EH (cell line): ENCODE measurements around the gene GBA3.

Experiments used
- DNase-seq: peaks from one replicate; pipeline ENCODE4 v3.0.0-alpha.2; 2015; ENCODE audit warnings: low read depth

GBA3 gene

GRCh38 chr4:22695917-22696316 lies 3.2 kb downstream of the GBA3 start:
- DNase-seq, result no peak

- DNase-seq, result no peak
Observed at GRCh38 chr4:22703912-22704311, 11.2 kb downstream of the GBA3 start.

- DNase-seq, result no peak
Observed at GRCh38 chr4:22707390-22707789, 14.7 kb downstream of the GBA3 start.

GRCh38 chr4:22708961-22709360 lies 16.2 kb downstream of the GBA3 start:
- DNase-seq, result no peak

GRCh38 chr4:22712105-22712504 lies 19.4 kb downstream of the GBA3 start:
- DNase-seq, result no peak

GRCh38 chr4:22712529-22712928 lies 19.8 kb downstream of the GBA3 start:
- no peak for DNase-seq

GRCh38 chr4:22713841-22714240 lies 21.1 kb downstream of the GBA3 start:
- no peak for DNase-seq

- no peak for DNase-seq
Observed at GRCh38 chr4:22719218-22719617, 26.5 kb downstream of the GBA3 start.

GRCh38 chr4:22720091-22720490 lies 27.4 kb downstream of the GBA3 start:
- DNase-seq, result peak; percentile 54

- DNase-seq, result no peak
Observed at GRCh38 chr4:22721204-22721603, 28.5 kb downstream of the GBA3 start.

- DNase-seq, result no peak
Observed at GRCh38 chr4:22730021-22730420, 37.3 kb downstream of the GBA3 start.

- no peak for DNase-seq
Observed at GRCh38 chr4:22733816-22734215, 41.1 kb downstream of the GBA3 start.

- no peak for DNase-seq
Observed at GRCh38 chr4:22736912-22737311, 44.2 kb downstream of the GBA3 start.

- no peak for DNase-seq
Observed at GRCh38 chr4:22739968-22740367, 47.2 kb downstream of the GBA3 start.

GRCh38 chr4:22741744-22742143 lies 49.0 kb downstream of the GBA3 start:
- DNase-seq, result no peak

- DNase-seq, result no peak
Observed at GRCh38 chr4:22743290-22743689, 50.6 kb downstream of the GBA3 start.

GRCh38 chr4:22744478-22745062 lies 51.8 kb downstream of the GBA3 start:
- DNase-seq, result no peak

GRCh38 chr4:22745234-22745633 lies 52.5 kb downstream of the GBA3 start:
- no peak for DNase-seq

GRCh38 chr4:22754116-22754515 lies 61.4 kb downstream of the GBA3 start:
- DNase-seq, result no peak

- no peak for DNase-seq
Observed at GRCh38 chr4:22762548-22762947, 69.8 kb downstream of the GBA3 start.

GRCh38 chr4:22764183-22764582 lies 71.4 kb downstream of the GBA3 start:
- no peak for DNase-seq

GRCh38 chr4:22766068-22766467 lies 73.3 kb downstream of the GBA3 start:
- DNase-seq, result no peak

GRCh38 chr4:22778547-22779163 lies 85.9 kb downstream of the GBA3 start:
- no peak for DNase-seq

- DNase-seq, result no peak
Observed at GRCh38 chr4:22780317-22780716, 87.6 kb downstream of the GBA3 start.
